Osteoblast (primary cell): ENCODE measurements around the gene MGP. TPM values are rescaled to one million over a fixed set of nuclear protein-coding genes. Genes with fewer than 3 reads are reported as not detected.

Experiments
- DNase-seq: peaks from one replicate; pipeline ENCODE4 v3.0.0; 2011; ENCODE audit warnings: low spot score, mixed read lengths; ENCODE audit not compliant: insufficient read length; ENCODE audit errors: missing footprints
- H2AFZ ChIP-seq: 2 replicates; pipeline ENCODE4 v1.6.0; 2011; ENCODE audit warnings: mild to moderate bottlenecking, low read length
- H3K27ac ChIP-seq: 2 replicates; pipeline ENCODE4 v1.5.1; 2011; ENCODE audit warnings: mild to moderate bottlenecking, low read depth, low read length, moderate library complexity
- H3K27me3 ChIP-seq: 2 replicates; pipeline ENCODE4 v1.6.0; 2012; ENCODE audit warnings: mild to moderate bottlenecking, control low read depth, inconsistent platforms, low read length, moderate library complexity; ENCODE audit not compliant: insufficient read depth
- H3K36me3 ChIP-seq: 2 replicates; pipeline ENCODE4 v1.5.1; 2011; ENCODE audit warnings: mild to moderate bottlenecking, low read length, control low read depth, moderate library complexity; ENCODE audit not compliant: insufficient read depth
- H3K4me1 ChIP-seq: 2 replicates; pipeline ENCODE4 v1.5.1; 2011; ENCODE audit warnings: mild to moderate bottlenecking, low read length, control low read depth, moderate library complexity; ENCODE audit not compliant: insufficient read depth
- H3K4me2 ChIP-seq: 2 replicates; pipeline ENCODE4 v1.6.0; 2011; ENCODE audit warnings: mild to moderate bottlenecking, low read length; ENCODE audit not compliant: insufficient read depth
- H3K4me3 ChIP-seq: fragments of 200-600 bp; sonication (generic); 3 replicates; pipeline ENCODE4 v1.5.1; 2012; ENCODE audit warnings: mild to moderate bottlenecking, low read length, inconsistent platforms; ENCODE audit not compliant: insufficient read depth
- H3K79me2 ChIP-seq: 2 replicates; pipeline ENCODE4 v1.6.0; 2012; ENCODE audit warnings: mild to moderate bottlenecking, low read length, control low read depth, inconsistent platforms; ENCODE audit not compliant: insufficient read depth
- H3K9me3 ChIP-seq: 2 replicates; pipeline ENCODE4 v1.5.1; 2011; ENCODE audit warnings: low read depth, low read length, control low read depth
- H4K20me1 ChIP-seq: 2 replicates; pipeline ENCODE4 v1.6.0; 2012; ENCODE audit warnings: mild to moderate bottlenecking, low read length, control low read depth; ENCODE audit not compliant: insufficient read depth
- CTCF ChIP-seq: IDR thresholded peaks from 2 replicates; pipeline ENCODE4 v1.5.1; 2011; ENCODE audit warnings: mild to moderate bottlenecking, low read depth, low read length, moderate library complexity; ENCODE audit errors: extremely low read depth
- total RNA-seq: library from RNA; depleted of rRNA; stranded (reverse); fragments of >200 nt; gene quantifications from 2 replicates; pipeline ENCODE4 v1.2.3, GENCODE V29; 2012

Gene MGP
- total RNA-seq, 1 donor = 8.0 TPM

- peaks cover 11% of the 10 kb centered on the region for H3K27me3 ChIP-seq
- no peaks in the 10 kb centered on the region for H3K9me3 ChIP-seq
- H3K27ac ChIP-seq = no peak overlapping the region
- H3K36me3 ChIP-seq = no peaks in the 10 kb centered on the region
- H3K4me2 ChIP-seq = no peak overlapping the region
- no peaks in the 10 kb centered on the region for H3K79me2 ChIP-seq
- H3K4me3 ChIP-seq = no peak overlapping the region
- no peak for TF ChIP-seq CTCF
- DNase-seq = no peak
- peaks cover 24% of the 10 kb centered on the region for H3K4me1 ChIP-seq
- H4K20me1 ChIP-seq = no peaks in the 10 kb centered on the region
- H2AFZ ChIP-seq = no peak overlapping the region
These were observed 2.0 kb downstream of the MGP start for GRCh38 chr12:14883686-14884085.

GRCh38 chr12:14880890-14881453, 4.7 kb downstream of the MGP start:
- no peaks in the 10 kb centered on the region for H3K79me2 ChIP-seq
- no peaks in the 10 kb centered on the region for H4K20me1 ChIP-seq
- H3K4me2 ChIP-seq = no peak overlapping the region
- H3K4me3 ChIP-seq = no peak overlapping the region
- no peak overlapping the region for H2AFZ ChIP-seq
- H3K27me3 ChIP-seq = no peaks in the 10 kb centered on the region
- DNase-seq = no peak
- no peaks in the 10 kb centered on the region for H3K9me3 ChIP-seq
- no peak overlapping the region for H3K27ac ChIP-seq
- H3K4me1 ChIP-seq = peaks cover 21% of the 10 kb centered on the region
- no peaks in the 10 kb centered on the region for H3K36me3 ChIP-seq
- no peak for TF ChIP-seq CTCF

- DNase-seq = no peak
- H3K4me3 ChIP-seq = no peak overlapping the region
- H3K79me2 ChIP-seq = no peaks in the 10 kb centered on the region
- no peaks in the 10 kb centered on the region for H4K20me1 ChIP-seq
- H3K36me3 ChIP-seq = no peaks in the 10 kb centered on the region
- no peaks in the 10 kb centered on the region for H3K9me3 ChIP-seq
- H3K27me3 ChIP-seq = no peaks in the 10 kb centered on the region
- no peak overlapping the region for H3K27ac ChIP-seq
- H3K4me1 ChIP-seq = peaks cover 5% of the 10 kb centered on the region
- TF ChIP-seq CTCF = no peak
- no peak overlapping the region for H2AFZ ChIP-seq
- no peak overlapping the region for H3K4me2 ChIP-seq
These were observed 6.3 kb downstream of the MGP start for GRCh38 chr12:14879222-14879933.

GRCh38 chr12:14878488-14878887, 7.2 kb downstream of the MGP start:
- Histone ChIP-seq H3K27ac (no peak overlapping the region), H4K20me1 (no peaks in the 10 kb centered on the region), H3K4me2 (no peak overlapping the region), H3K4me3 (no peak overlapping the region), H3K9me3 (no peaks in the 10 kb centered on the region), H2AFZ (no peak overlapping the region), H3K4me1 (peaks cover under 1% of the 10 kb centered on the region), H3K79me2 (no peaks in the 10 kb centered on the region), H3K27me3 (no peaks in the 10 kb centered on the region), H3K36me3 (no peaks in the 10 kb centered on the region)
- TF ChIP-seq CTCF = no peak
- no peak for DNase-seq
